DMS53 treated with DMSO at 0.1 percent for 48 hours (cell line): ENCODE data around the gene AIPL1.

Source experiments
- DNase-seq: peaks from one replicate; lab custom pipeline; 2025; ENCODE audit not compliant: unreplicated experiment; lab: John Stamatoyannopoulos, UW

AIPL1 gene

GRCh38 chr17:6468051-6468790 is 33.3 kb upstream of the AIPL1 start:
- DNase-seq = no peak

DNA sequence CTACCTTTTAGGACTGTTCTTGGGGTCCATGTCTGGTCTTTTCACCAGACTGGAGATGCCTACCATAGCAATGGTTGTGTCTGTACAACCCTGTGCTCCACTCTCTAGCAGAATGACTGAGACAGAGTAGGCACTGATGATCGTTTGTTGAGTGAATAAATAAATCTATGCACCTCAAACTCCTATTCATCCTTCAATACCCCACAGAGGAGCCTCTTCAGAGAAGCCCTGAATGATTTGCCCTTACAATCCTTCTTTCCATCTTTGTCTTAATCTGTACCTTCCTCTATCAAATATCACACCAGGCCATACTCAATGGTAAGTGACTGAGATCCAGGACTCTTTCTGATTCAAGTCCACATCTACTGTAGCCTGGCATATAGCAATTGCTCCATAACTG is 32.6 kb upstream of the AIPL1 start:
- no peak for DNase-seq

DNA sequence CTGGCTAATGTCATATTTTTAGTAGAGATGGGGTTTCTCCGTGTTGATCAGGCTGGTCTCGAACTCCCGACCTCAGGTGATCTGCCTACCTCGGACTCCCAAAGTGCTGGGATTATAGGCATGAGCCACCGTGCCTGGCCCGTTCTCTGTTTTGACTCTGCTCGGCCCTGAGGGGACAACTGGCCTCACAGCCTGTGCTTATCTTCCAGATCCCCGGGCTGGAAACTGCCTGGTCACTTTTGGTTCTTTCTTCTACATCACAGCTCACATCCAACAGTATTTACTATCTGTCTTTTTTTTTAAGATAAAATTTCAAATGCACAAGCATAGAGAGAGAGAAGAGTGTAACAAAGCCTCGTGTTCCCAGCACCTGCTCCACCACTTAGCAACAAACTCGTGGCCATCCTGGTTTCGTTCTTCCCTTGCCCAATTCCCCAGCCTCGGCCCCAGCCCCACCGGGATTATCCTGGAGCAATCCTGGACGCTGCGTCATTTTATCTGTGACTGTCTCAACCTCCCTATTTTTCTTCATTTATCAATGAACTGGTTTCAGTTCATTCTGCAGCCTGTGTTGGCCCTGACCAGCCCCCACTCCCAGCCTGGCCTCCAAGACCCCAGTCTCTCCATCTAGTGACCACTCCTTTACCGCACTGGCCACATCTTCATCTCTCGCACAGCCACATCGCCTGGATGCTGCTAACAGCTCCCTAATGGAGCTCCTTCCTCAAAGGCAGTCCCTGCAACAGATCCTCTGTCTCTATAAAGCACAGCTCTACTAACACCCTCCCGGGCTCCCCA is 30.5 kb upstream of the AIPL1 start:
- no peak for DNase-seq

DNA sequence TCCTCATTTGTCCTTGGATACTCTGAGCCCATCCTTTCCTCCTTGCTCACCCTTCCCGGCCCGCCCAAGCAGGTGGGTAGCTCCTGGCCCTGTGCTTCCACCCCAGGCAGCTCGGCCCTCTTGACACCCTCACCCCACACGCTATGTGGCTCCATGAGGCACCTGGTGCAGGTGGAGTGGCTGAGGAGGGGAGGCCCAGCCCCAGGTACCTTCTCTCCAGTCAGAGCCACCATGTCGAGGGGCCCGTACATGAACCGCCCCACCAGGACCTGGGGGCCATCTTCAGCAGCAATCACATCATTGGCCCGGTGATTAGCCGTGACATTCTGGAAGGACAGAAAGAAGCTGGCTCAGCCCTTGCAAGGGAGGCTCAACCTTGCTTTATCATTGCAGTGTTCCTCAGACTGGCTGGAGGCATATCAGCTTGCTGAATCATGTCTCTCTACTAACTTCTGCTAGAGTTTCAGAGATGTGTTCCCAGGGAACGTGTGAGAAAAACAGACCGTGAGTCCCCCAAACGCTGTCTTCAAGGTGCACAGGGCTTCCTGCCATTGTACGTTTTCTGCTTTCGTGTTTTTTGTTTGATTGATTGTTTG is 29.6 kb upstream of the AIPL1 start:
- DNase-seq = no peak

GRCh38 chr17:6463616-6464445 is 28.9 kb upstream of the AIPL1 start:
- DNase-seq = no peak

DNA sequence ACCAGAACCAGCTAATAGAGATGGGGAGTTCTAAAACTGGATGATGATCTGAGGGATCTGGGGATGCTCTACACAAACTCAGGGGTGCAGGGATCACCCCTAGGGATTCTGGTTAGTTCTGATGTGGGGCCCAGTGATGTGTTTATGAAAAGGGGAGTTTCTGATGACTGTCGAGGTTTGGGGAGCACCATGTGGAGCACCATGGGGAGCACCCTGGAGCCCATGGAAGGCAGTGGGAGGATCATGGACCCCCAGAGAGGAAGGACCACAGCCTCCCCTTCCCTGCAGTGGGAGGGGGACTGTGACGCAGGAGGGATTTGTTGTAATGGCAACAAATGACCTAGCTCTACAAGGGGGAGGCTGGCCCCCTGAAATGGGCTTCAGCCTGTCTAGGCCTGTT is 27.8 kb upstream of the AIPL1 start:
- no peak for DNase-seq

DNA sequence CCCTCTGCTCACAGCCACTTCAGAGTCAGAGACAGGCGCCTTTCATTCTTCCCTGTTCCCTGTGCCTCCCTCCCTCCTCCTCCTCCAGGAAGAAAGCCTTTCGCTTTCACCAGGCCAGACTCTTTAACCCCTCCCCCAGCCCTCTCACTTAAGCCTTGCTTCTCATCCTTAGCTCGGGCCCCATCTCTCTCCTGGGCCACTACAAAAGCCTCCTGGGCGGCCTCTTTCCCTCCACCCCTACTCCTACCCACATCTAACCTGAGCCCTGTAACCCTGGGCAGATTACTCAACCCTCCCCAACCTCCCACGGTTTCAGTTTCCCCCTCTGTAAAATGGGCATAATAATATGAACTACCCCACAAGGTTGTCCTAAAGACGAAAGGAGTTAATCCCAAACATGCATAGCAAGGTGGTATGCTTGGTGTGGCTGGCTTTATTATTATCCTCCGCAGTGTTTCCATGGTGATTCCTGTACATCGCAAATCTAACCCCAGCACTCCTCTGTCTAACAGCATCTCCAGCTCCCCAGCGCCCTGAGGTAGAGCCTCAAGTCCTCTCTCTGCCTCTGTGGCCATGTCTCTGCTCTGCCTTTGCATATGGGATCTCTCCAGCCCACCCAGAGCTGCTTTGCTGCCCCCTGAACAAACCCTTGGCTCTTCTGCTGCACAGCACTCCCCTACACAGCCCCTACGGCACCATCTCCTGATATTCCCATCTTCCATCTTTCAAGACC is 27.0 kb upstream of the AIPL1 start:
- DNase-seq = no peak

- DNase-seq = no peak
Observed at GRCh38 chr17:6461246-6461645, 26.3 kb upstream of the AIPL1 start.

- no peak for DNase-seq
Observed at GRCh38 chr17:6460531-6461161, 25.7 kb upstream of the AIPL1 start.

DNA sequence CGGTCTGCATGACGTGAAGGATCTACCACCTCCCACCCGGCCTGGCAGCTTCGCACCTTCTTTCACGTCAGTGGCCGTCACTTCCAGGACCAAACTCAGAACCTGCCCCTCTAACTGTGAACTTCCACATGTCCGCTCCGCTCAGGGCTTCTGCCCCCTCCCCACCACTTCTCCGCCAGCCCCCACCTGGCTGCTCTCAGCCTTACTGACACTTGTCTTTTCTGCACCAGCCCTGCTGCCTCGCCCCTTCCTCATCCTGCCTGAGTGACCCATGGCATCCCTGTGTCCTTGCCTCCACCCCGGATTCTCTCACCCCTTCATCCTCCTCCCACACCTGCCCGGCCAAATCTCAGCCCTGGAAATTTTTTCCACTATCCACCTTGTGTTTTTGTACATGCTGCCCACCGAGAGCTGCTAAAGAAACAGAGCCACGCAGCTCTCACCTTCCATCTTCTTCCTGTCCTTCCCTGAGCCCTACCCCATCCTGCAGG is 23.6 kb upstream of the AIPL1 start:
- DNase-seq = no peak

DNA sequence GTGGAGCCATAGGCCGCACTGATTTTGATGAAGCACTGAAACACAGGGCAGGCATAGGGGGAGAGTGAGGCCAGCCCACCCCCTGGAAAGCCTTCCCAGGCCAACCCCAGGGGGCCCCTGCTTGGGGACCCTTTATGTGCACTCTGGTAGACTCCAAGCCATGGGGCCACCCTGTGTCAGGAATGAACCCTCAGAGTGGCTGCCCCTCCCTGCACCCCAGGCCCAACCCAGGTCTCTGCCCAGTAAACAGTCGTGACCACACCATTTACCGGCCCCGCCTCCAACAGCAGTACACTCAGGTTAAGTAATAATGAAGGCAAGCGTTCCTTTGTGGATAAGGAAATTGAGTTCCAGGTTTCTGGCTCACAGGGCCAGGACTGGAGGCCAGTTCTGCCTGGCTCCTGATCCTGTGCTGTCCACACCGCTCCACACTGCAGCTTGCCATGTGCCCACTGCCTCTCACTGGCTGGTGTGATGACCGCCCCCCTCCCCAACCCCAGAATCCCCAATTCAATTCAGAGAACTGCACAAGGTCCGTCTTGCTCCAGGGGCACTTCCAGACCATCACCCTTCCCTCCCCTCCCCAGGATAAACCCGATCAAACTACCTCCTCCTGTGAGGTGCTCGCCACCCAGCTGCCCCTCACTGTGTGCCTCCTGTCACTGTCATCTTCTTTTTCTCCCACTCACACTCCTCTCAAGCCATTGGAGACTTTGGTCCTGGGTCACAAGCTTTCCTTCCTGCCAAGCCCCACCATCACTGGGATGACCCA is 23.0 kb upstream of the AIPL1 start:
- no peak for DNase-seq

DNA sequence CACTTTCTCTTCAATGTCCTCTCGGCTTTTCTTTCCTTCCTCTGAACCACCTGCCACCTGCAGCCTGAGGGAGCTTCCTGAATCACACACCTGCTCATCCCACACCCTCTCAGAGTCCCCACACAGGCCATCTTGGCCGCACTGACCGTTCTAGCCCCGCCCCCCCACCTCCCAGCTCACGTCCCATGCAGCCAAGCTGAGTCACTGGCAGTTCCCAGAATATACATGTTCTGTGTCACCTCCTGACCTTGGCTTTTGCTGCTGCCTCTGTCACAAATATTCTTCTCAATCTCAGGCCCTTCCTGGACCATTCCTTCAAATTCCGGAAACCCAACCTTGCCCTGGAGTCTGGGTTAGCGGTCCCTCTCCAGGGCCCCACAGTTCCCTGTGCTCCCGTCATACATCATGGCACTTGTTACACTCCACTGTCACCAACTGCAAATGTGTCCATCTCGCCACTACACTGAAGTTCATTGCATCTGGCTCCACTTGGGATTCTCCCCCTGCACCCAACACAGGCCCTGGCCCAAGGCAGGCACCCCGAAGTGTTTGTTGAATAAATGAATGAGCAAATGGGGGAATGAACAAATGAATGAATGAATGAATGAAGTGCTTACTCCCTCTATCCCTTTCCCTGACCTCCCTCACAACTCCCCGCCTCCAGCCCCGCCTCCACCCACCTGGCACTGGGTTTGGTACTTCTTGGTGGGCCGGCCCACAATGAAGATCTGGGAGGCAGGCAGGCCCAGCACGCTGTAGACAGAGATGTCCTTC is 22.2 kb upstream of the AIPL1 start:
- peak; percentile 51 for DNase-seq

GRCh38 chr17:6456321-6456720 is 21.4 kb upstream of the AIPL1 start:
- DNase-seq = peak; percentile 27

GRCh38 chr17:6455321-6455705 is 20.4 kb upstream of the AIPL1 start:
- no peak for DNase-seq

GRCh38 chr17:6454495-6455320 is 19.8 kb upstream of the AIPL1 start:
- DNase-seq = no peak

DNA sequence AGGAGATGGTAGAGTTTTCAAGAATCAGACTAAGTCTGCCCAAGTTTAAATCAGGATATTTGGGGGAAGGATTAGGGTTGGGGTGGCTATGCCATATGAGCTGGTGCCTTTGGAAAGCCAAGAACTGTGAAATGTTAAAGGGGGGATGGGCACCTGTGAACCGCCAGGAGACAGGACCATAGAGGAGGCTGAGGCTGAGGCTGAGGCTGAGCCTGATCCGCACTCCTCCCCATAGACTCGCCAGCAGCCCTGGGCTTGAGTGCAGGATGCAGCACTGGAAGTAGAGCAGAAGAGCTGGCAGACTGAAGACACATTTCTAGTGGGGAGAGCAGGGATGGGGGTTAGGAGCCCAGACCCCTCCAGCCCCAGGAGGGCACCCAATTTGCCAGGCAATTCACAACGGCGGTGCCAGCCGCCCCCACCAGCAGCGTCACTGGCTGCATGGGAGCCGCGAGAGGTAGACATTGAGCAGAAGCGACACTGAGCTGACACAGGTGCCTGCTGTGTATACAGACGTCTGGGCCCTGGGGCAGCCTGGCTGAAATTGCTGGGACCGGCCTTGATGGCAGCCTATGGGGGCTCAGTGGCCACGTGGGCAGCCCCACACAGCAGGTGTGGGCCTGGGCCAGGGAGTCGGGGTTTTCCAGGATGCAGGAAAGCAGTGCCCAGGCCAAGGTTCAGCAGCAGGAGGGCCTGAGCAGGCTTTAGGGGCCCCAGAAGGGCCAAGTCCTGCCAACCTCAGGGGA is 18.5 kb upstream of the AIPL1 start:
- DNase-seq = no peak
